ENCODE data around the gene FBXO39. TPM values are rescaled to one million over a fixed set of nuclear protein-coding genes. Genes with fewer than 3 reads are reported as not detected.

Gene FBXO39
- total and polyA plus RNA-seq, 5 donors from 2014 or later, result 0.13 to 0.54 TPM; not detected in 3

DNA sequence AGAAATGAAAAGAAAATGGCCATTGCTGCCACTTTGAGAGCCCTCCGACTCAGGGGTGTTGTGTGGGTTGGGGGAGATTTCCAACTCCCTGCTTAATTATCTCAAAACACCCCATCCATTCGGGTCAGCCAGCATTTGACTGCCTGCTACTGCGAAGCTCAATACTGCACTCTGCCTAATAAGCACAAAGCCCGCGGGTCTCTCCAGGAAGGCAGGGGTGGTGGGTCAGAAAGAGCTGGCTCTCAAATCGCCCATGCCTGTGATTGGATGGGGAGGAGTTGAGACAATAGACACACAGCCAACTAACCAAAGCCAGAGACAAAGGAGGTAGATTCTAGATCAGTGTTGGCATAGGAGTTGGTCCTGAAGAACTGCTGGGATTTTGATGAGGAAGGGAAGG is 22.5 kb upstream of the FBXO39 start:
- H3K4me3 ChIP-seq (ENCODE audit: low read depth, low read length), result no peak overlapping the region
- no peaks in the 10 kb centered on the region for H3K27me3 ChIP-seq (ENCODE audit: control insufficient read depth, insufficient read depth, low read length)
- ATAC-seq (ENCODE audit: low read depth in 2 of 2) (no peak), DNase-seq (no peak)
- H3K27ac ChIP-seq (ENCODE audit: insufficient read depth, low read length, poor library complexity, severe bottlenecking), result no peak overlapping the region
- peak overlapping the region; percentile 81 to 87 (median 85) for H3K27ac Mint-ChIP-seq
- H3K36me3 ChIP-seq (ENCODE audit: control insufficient read depth, insufficient read depth, low read length), result peaks cover 5% of the 10 kb centered on the region
- peak overlapping the region; percentile 29 to 76 (median 62) for H3K4me3 Mint-ChIP-seq
- peaks cover 0 to 45% (median 31%) of the 10 kb centered on the region in 4 donors for H3K4me1 Mint-ChIP-seq
- H3K36me3 Mint-ChIP-seq, result peaks cover 17% of the 10 kb centered on the region
- H3K4me1 ChIP-seq (ENCODE audit: control insufficient read depth, insufficient read depth, low read length, poor library complexity, severe bottlenecking), result peaks cover 35% of the 10 kb centered on the region
- no peaks in the 10 kb centered on the region for H3K9me3 Mint-ChIP-seq
- H3K27me3 Mint-ChIP-seq, result peaks cover 9% of the 10 kb centered on the region
- H3K9me3 ChIP-seq (ENCODE audit: control insufficient read depth in 2 of 2, low read length in 2 of 2), result no peaks in the 10 kb centered on the region

DNA sequence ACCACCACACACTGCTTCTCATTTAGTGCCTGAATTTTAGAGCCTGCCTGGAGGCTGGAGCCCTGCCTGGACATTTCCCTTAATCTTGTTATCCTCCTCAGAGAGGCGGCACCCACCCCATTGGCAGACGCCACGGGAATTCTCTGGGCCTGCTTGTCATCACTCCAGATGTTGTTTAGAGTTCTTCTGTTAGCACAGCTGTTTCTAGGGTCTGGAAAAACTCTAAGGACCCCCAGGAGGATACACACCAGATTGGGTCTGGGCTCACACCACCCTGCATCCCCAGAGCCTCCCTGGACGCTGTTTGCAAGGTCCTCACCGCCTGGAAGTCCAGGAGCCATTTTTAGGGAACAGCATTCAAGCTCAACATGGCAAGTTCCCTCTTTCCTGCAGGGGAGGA is 20.7 kb upstream of the FBXO39 start:
- Histone ChIP-seq H3K27me3 (ENCODE audit: control insufficient read depth, insufficient read depth, low read length) (no peaks in the 10 kb centered on the region), H3K4me1 (ENCODE audit: control insufficient read depth, insufficient read depth, low read length, poor library complexity, severe bottlenecking) (peaks cover 35% of the 10 kb centered on the region), H3K27ac (ENCODE audit: insufficient read depth, low read length, poor library complexity, severe bottlenecking) (peak overlapping the region; percentile 71), H3K36me3 (ENCODE audit: control insufficient read depth, insufficient read depth, low read length) (peaks cover 21% of the 10 kb centered on the region), H3K4me3 (ENCODE audit: low read depth, low read length) (peak overlapping the region; percentile 89), H3K9me3 (ENCODE audit: control insufficient read depth in 2 of 2, low read length in 2 of 2) (no peaks in the 10 kb centered on the region)
- Mint-ChIP-seq H3K27me3 (no peaks in the 10 kb centered on the region), H3K36me3 (peaks cover 20% of the 10 kb centered on the region), H3K4me1 (peaks cover 0 to 49% (median 31%) of the 10 kb centered on the region in 4 donors), H3K9me3 (no peaks in the 10 kb centered on the region), H3K27ac (peak overlapping the region; percentile 97 to 99 (median 98)), H3K4me3 (peak overlapping the region; percentile 91 to 100 (median 98))
- ATAC-seq (ENCODE audit: low read depth in 2 of 2) (no peak), DNase-seq (no peak)

DNA sequence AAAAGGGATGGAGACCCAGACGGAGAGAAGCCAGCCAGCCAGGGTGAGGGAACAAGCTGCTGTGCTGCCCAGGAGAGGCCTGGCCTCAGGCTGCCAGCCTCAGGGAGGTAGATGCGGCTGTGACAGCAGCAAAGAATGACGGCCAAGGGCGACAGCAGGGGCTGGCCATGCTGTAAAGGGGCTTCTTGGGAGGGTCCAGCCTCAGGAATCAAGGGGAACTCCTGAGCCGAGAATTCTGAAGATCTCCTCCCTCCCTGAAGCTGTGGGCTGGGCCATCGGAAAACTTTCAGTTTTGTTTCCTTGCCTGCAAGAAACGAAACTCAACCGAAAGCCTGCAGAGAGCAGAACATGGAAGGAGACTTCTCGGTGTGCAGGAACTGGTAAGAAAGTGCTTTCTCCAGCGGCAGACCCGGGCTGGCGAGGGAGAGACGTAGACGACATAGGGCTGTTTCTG is 20.3 kb upstream of the FBXO39 start, which contains the start of gene XAF1:
Gene XAF1 (plus strand): TSS at position 316 of the 454 bp plus-strand sequence. CDS start 33 bp downstream, at position 349.
- Mint-ChIP-seq H3K27ac (peak within 1 kb of the TSS; percentile 97 to 99 (median 98)), H3K4me1 (peaks cover 0 to 49% (median 31%) of the 10 kb centered on the region in 4 donors), H3K4me3 (peak within 1 kb of the TSS; percentile 91 to 100 (median 98)), H3K9me3 (no peaks in the 10 kb centered on the region), H3K36me3 (peaks cover 25% of the 10 kb centered on the region), H3K27me3 (no peaks in the 10 kb centered on the region)
- peak; percentile 82 to 85 for ATAC-seq (ENCODE audit: low read depth in 2 of 2)
- Histone ChIP-seq H3K36me3 (ENCODE audit: control insufficient read depth, insufficient read depth, low read length) (peaks cover 25% of the 10 kb centered on the region), H3K27me3 (ENCODE audit: control insufficient read depth, insufficient read depth, low read length) (no peaks in the 10 kb centered on the region), H3K27ac (ENCODE audit: insufficient read depth, low read length, poor library complexity, severe bottlenecking) (peak within 1 kb of the TSS; percentile 71), H3K4me3 (ENCODE audit: low read depth, low read length) (peak within 1 kb of the TSS; percentile 89), H3K4me1 (ENCODE audit: control insufficient read depth, insufficient read depth, low read length, poor library complexity, severe bottlenecking) (peaks cover 35% of the 10 kb centered on the region), H3K9me3 (ENCODE audit: control insufficient read depth in 2 of 2, low read length in 2 of 2) (no peaks in the 10 kb centered on the region)
- DNase-seq, result peak; percentile 17 to 84 (median 55)

DNA sequence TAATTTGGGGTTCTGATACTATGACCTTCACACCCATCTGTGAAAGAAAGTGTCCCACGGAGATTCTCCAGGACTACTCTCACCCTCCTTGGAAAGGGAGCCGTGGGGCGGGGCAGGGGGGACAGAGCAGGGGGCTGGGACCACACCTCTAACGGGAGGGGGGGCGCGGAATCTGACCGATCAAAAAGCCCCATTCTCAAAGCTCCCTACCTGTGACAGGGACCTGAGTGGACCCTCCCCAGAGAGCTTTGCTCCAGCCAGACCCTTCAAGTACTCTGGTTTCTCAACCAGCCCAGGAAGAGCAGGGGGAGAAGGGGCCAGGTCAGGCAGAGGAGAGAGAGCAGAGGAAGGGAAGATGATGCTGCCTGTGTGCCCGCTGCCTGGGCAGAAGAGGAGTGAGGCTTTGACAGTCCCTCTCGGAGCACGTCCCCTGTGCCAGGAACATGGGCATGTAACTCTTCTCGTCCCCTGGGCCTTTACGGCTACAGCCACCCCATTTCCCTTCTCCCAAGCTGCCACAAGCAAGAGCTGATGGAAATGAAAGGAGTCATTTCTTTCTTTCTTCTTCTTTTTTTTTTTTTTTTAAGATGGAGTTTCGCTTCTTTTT is 19.5 kb upstream of the FBXO39 start:
- Mint-ChIP-seq H3K4me3 (peak overlapping the region; percentile 91 to 100 (median 98)), H3K36me3 (peaks cover 29% of the 10 kb centered on the region), H3K9me3 (no peaks in the 10 kb centered on the region), H3K27me3 (no peaks in the 10 kb centered on the region), H3K27ac (peak overlapping the region; percentile 97 to 99 (median 98)), H3K4me1 (peaks cover 0 to 49% (median 30%) of the 10 kb centered on the region in 4 donors)
- Histone ChIP-seq H3K36me3 (ENCODE audit: control insufficient read depth, insufficient read depth, low read length) (peaks cover 32% of the 10 kb centered on the region), H3K4me3 (ENCODE audit: low read depth, low read length) (peak overlapping the region; percentile 89), H3K27ac (ENCODE audit: insufficient read depth, low read length, poor library complexity, severe bottlenecking) (peak overlapping the region; percentile 71), H3K9me3 (ENCODE audit: control insufficient read depth in 2 of 2, low read length in 2 of 2) (no peaks in the 10 kb centered on the region), H3K27me3 (ENCODE audit: control insufficient read depth, insufficient read depth, low read length) (no peaks in the 10 kb centered on the region), H3K4me1 (ENCODE audit: control insufficient read depth, insufficient read depth, low read length, poor library complexity, severe bottlenecking) (peaks cover 35% of the 10 kb centered on the region)
- DNase-seq (peak in 1 of 3 donors; percentile 28), ATAC-seq (ENCODE audit: low read depth in 2 of 2) (peak; percentile 14 to 35)

DNA sequence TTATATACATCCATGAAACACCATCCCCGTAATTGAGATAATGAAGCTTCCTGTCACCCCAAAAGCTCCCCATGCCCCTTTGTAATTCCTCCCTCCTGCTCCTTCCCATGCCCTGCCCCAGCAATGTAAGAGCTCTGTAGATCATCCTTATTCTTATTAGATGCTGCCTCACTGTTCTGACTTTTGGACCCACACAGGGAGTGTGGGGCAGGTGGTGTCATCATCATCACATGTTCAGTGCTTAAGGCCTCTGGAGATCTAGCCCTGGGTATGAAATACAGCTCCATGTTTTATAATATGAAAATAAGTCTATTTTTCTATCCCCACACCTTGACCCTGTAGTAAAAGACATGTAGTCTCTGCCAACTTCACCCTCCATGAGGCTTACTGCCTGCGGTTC is 18.3 kb upstream of the FBXO39 start:
- peaks cover 41% of the 10 kb centered on the region for H3K36me3 Mint-ChIP-seq
- Histone ChIP-seq H3K36me3 (ENCODE audit: control insufficient read depth, insufficient read depth, low read length) (peaks cover 44% of the 10 kb centered on the region), H3K27me3 (ENCODE audit: control insufficient read depth, insufficient read depth, low read length) (no peaks in the 10 kb centered on the region), H3K9me3 (ENCODE audit: control insufficient read depth in 2 of 2, low read length in 2 of 2) (no peaks in the 10 kb centered on the region), H3K4me1 (ENCODE audit: control insufficient read depth, insufficient read depth, low read length, poor library complexity, severe bottlenecking) (peaks cover 35% of the 10 kb centered on the region), H3K4me3 (ENCODE audit: low read depth, low read length) (peak overlapping the region; percentile 89), H3K27ac (ENCODE audit: insufficient read depth, low read length, poor library complexity, severe bottlenecking) (no peak overlapping the region)
- DNase-seq, result no peak
- peak overlapping the region; percentile 88 to 97 (median 91) for H3K27ac Mint-ChIP-seq
- ATAC-seq (ENCODE audit: low read depth in 2 of 2), result no peak
- peak overlapping the region; percentile 85 to 99 (median 90) for H3K4me3 Mint-ChIP-seq
- no peaks in the 10 kb centered on the region for H3K9me3 Mint-ChIP-seq
- H3K4me1 Mint-ChIP-seq, result peaks cover 2 to 50% (median 26%) of the 10 kb centered on the region in 4 donors
- no peaks in the 10 kb centered on the region for H3K27me3 Mint-ChIP-seq

GRCh38 chr17:6761779-6762178 is 14.2 kb upstream of the FBXO39 start:
- H3K4me3 ChIP-seq (ENCODE audit: low read depth, low read length), result no peak overlapping the region
- no peaks in the 10 kb centered on the region for H3K27me3 Mint-ChIP-seq
- DNase-seq, result no peak
- H3K27ac Mint-ChIP-seq, result peak overlapping the region in 1 of 3 donors; percentile 52
- peaks cover 2 to 16% (median 9%) of the 10 kb centered on the region in 7 donors for H3K9me3 Mint-ChIP-seq
- H3K36me3 Mint-ChIP-seq, result peaks cover 77% of the 10 kb centered on the region
- H3K9me3 ChIP-seq (ENCODE audit: control insufficient read depth in 2 of 2, low read length in 2 of 2), result peaks cover 11 to 15% of the 10 kb centered on the region in 2 experiments
- H3K4me1 Mint-ChIP-seq, result peaks cover 15 to 43% (median 26%) of the 10 kb centered on the region in 4 donors
- ATAC-seq (ENCODE audit: low read depth in 2 of 2), result no peak
- peaks cover 17% of the 10 kb centered on the region for H3K4me1 ChIP-seq (ENCODE audit: control insufficient read depth, insufficient read depth, low read length, poor library complexity, severe bottlenecking)
- no peaks in the 10 kb centered on the region for H3K27me3 ChIP-seq (ENCODE audit: control insufficient read depth, insufficient read depth, low read length)
- H3K36me3 ChIP-seq (ENCODE audit: control insufficient read depth, insufficient read depth, low read length), result peaks cover 83% of the 10 kb centered on the region
- H3K27ac ChIP-seq (ENCODE audit: insufficient read depth, low read length, poor library complexity, severe bottlenecking), result no peak overlapping the region
- peak overlapping the region in 1 of 4 donors; percentile 31 for H3K4me3 Mint-ChIP-seq

GRCh38 chr17:6768447-6768846 is 7.6 kb upstream of the FBXO39 start:
- Histone ChIP-seq H3K27me3 (ENCODE audit: control insufficient read depth, insufficient read depth, low read length) (no peaks in the 10 kb centered on the region), H3K4me1 (ENCODE audit: control insufficient read depth, insufficient read depth, low read length, poor library complexity, severe bottlenecking) (no peaks in the 10 kb centered on the region), H3K36me3 (ENCODE audit: control insufficient read depth, insufficient read depth, low read length) (peaks cover 100% of the 10 kb centered on the region), H3K9me3 (ENCODE audit: control insufficient read depth in 2 of 2, low read length in 2 of 2) (peaks cover 58 to 76% of the 10 kb centered on the region in 2 experiments), H3K27ac (ENCODE audit: insufficient read depth, low read length, poor library complexity, severe bottlenecking) (no peak overlapping the region), H3K4me3 (ENCODE audit: low read depth, low read length) (no peak overlapping the region)
- ATAC-seq (ENCODE audit: low read depth in 2 of 2) (no peak), DNase-seq (no peak)
- Mint-ChIP-seq H3K27me3 (no peaks in the 10 kb centered on the region), H3K36me3 (peaks cover 98% of the 10 kb centered on the region), H3K9me3 (peaks cover 5 to 67% (median 29%) of the 10 kb centered on the region in 7 donors), H3K27ac (no peak overlapping the region), H3K4me3 (no peak overlapping the region), H3K4me1 (peaks cover 0 to 23% (median 19%) of the 10 kb centered on the region in 4 donors)

Measured in CD4-positive, CD25-positive, alpha-beta regulatory T cell (primary cell).